Measurements from ENCODE around the gene COL5A1.

DNA sequence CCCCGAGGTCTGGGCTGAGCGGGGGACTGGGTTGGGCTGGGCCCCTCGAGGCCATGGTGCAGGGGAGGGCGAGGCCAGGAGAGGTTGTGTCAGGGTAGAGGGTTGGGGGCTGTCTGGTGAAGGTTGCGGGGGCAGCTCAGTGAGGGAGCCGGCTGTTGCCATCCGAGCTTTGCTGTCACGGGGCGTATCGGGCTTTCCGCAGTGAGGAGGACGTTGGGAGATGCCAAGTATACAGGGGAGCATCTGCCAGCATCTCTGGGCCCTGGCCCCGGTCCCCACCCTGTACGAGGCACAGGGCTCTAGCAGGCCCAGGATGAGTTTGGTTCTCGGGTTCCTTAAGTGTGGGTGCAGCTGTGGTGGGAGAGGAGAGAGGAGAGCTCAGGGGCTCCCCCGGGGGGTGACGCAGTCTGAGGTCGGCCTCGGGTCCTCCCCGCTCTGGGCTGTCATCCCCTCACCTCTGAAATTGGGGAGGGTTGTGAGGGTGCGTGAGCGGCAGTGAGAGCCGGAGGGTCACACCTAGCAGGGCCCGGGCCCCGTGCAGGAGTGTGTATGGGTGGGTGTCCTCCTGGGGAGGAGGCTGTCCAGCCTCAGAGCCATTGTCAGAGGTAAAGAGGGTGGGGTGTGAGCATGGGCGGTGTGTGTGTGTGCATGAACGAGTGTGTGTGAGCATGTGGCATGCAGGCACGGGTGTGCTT, 87.3 kb downstream of the COL5A1 start:
- TF ChIP-seq POLR2A (IDR thresholded peaks at IDR 0.05), result no peak
- TF ChIP-seq, protein P1, sequence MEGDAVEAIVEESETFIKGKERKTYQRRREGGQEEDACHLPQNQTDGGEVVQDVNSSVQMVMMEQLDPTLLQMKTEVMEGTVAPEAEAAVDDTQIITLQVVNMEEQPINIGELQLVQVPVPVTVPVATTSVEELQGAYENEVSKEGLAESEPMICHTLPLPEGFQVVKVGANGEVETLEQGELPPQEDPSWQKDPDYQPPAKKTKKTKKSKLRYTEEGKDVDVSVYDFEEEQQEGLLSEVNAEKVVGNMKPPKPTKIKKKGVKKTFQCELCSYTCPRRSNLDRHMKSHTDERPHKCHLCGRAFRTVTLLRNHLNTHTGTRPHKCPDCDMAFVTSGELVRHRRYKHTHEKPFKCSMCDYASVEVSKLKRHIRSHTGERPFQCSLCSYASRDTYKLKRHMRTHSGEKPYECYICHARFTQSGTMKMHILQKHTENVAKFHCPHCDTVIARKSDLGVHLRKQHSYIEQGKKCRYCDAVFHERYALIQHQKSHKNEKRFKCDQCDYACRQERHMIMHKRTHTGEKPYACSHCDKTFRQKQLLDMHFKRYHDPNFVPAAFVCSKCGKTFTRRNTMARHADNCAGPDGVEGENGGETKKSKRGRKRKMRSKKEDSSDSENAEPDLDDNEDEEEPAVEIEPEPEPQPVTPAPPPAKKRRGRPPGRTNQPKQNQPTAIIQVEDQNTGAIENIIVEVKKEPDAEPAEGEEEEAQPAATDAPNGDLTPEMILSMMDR (IDR thresholded peaks at IDR 0.05), result no peak

Data from heart left ventricle (tissue), 13 donors.